Brain microvascular endothelial cell (primary cell): ENCODE results near the gene PLS1.

Experiments used
- DNase-seq: peaks from one replicate; pipeline ENCODE4 v3.0.0-alpha.2; 2020
- H3K27ac ChIP-seq: fragments of 250-450 bp; sonication (Bioruptor Pico); 2 replicates; pipeline ENCODE4 v1.5.1; 2020; ENCODE audit warnings: mild to moderate bottlenecking, moderate library complexity
- H3K27me3 ChIP-seq: fragments of 250-450 bp; sonication (Bioruptor Pico); replicated peaks from 2 replicates; pipeline ENCODE4 v1.5.1; 2020; ENCODE audit warnings: mild to moderate bottlenecking
- H3K36me3 ChIP-seq: fragments of 250-450 bp; sonication (Bioruptor Pico); replicated peaks from 2 replicates; pipeline ENCODE4 v1.5.1; 2020; ENCODE audit warnings: mild to moderate bottlenecking
- H3K4me3 ChIP-seq: 2 replicates; pipeline ENCODE4 v1.5.1; 2011; ENCODE audit warnings: low read depth, mild to moderate bottlenecking, control low read depth, low read length, moderate library complexity
- in situ Hi-C: cut with HindIII; loops from 2 replicates; pipeline ENCODE4 v1.10.0; 2017; ENCODE audit warnings: low sequenced_read_pairs, low pct_ligation_motif_present
- TF ChIP-seq, protein P1 (sequence below): IDR thresholded peaks from 2 replicates; pipeline ENCODE4 v1.5.1; 2011; ENCODE audit warnings: low read depth, mild to moderate bottlenecking, moderate library complexity, low read length, control low read depth, inconsistent platforms; ENCODE audit errors: missing control alignments

PLS1 gene

DNA sequence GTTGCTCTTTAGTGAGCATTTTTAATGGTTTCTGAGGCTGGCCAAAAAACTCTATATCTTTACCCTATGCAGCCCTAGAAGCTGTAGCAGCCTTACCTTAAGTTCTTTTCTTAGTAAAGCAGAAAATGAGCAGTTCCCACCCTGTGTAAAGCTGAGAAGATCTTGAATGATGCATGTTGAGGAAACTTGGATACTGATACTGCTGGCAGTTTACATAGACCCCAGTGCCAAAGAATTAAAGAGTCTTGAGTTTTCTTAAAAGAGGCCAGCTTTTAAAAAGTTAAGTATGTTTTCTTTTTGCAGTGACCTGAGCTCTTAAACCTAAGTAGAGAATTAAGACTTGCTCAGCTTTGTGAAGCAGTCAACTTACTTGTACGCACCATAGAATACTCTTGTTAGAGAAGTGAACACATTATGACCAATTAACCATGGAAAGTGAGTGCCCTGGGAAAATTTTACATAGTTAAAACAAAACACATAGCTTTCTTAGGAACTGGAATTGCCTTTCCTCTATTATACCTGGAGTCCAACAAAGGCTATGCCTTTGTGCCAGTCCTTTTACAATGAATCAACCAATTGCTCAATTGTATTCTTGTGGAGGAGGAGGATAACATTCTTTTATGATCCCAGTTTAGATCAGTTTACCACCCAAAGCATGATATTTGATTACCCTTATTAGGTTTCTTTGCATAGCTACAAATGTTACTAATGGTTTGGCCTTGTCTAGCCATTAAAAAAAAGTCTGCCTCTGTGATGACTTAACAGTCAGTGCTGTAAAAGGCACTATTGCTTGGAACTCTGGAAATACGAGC, 28.4 kb downstream of the PLS1 start:
- no peaks in the 10 kb centered on the region for H3K36me3 ChIP-seq
- H3K27ac ChIP-seq = no peak overlapping the region
- no peak overlapping the region for H3K4me3 ChIP-seq
- H3K27me3 ChIP-seq = no peaks in the 10 kb centered on the region
- in situ Hi-C loops = no loop called here
- TF ChIP-seq, protein P1, sequence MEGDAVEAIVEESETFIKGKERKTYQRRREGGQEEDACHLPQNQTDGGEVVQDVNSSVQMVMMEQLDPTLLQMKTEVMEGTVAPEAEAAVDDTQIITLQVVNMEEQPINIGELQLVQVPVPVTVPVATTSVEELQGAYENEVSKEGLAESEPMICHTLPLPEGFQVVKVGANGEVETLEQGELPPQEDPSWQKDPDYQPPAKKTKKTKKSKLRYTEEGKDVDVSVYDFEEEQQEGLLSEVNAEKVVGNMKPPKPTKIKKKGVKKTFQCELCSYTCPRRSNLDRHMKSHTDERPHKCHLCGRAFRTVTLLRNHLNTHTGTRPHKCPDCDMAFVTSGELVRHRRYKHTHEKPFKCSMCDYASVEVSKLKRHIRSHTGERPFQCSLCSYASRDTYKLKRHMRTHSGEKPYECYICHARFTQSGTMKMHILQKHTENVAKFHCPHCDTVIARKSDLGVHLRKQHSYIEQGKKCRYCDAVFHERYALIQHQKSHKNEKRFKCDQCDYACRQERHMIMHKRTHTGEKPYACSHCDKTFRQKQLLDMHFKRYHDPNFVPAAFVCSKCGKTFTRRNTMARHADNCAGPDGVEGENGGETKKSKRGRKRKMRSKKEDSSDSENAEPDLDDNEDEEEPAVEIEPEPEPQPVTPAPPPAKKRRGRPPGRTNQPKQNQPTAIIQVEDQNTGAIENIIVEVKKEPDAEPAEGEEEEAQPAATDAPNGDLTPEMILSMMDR = no peak
- DNase-seq = no peak

DNA sequence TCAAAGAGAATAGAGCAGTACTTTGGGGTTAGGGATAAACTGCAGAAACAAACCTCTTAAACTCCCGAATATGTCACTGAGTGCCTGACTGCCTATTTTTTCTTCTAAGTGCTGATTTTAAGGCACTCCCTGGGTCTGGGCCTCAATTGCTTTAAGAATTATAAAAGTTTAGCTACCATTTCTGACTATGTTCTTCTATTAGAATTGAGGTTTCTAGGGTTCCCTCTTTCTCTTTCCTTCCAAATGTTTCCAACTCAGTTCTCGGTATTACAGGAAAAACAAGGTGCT, 28.9 kb downstream of the PLS1 start:
- H3K36me3 ChIP-seq = no peaks in the 10 kb centered on the region
- in situ Hi-C loops = no loop called here
- no peaks in the 10 kb centered on the region for H3K27me3 ChIP-seq
- H3K27ac ChIP-seq = no peak overlapping the region
- TF ChIP-seq, protein P1 = no peak
- no peak for DNase-seq
- no peak overlapping the region for H3K4me3 ChIP-seq

DNA sequence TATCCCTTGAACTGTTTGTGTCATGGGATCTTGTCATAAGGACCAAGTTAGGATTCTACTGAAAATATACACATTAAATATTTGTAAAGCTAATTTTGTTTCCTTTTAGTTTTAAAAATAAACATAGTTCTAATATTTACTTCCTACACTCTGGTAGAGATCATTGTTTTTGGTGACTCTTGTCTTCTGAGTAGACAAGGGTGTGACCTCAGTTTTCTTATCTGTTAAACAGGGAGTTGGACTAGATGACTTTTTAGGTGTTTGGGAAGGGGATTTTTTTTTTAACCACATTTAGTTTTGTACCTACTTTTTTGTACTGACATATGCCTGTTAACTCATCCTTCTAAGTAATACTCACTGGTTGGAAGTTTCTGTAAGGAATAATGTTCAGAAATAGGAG, 30.8 kb downstream of the PLS1 start:
- no peak for DNase-seq
- no peaks in the 10 kb centered on the region for H3K36me3 ChIP-seq
- H3K4me3 ChIP-seq = no peak overlapping the region
- H3K27ac ChIP-seq = no peak overlapping the region
- H3K27me3 ChIP-seq = no peaks in the 10 kb centered on the region
- TF ChIP-seq, protein P1 = no peak
- in situ Hi-C loops = no loop called here

DNA sequence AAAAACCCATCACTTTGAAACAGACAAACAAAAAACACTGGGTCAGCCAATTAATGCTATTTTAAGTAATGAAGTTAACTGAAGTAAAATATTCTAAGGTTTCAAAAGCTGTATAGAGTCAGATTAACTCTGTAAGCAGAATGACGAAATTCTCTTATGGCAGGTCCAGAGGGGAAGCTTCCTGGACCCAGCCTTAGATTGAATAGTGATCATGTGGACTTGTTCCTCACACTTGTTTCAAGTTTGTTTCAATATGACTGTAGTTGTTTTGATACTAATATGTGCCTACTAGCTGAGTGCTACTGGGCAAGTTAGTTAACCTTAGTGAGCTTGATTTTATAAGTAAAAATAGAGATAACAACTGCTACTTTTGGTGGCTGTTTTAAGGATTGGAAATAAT, 32.6 kb downstream of the PLS1 start:
- Histone ChIP-seq H3K36me3 (no peaks in the 10 kb centered on the region), H3K27me3 (no peaks in the 10 kb centered on the region), H3K27ac (no peak overlapping the region), H3K4me3 (no peak overlapping the region)
- TF ChIP-seq, protein P1 = no peak
- no peak for DNase-seq
- in situ Hi-C loops = no loop called here

DNA sequence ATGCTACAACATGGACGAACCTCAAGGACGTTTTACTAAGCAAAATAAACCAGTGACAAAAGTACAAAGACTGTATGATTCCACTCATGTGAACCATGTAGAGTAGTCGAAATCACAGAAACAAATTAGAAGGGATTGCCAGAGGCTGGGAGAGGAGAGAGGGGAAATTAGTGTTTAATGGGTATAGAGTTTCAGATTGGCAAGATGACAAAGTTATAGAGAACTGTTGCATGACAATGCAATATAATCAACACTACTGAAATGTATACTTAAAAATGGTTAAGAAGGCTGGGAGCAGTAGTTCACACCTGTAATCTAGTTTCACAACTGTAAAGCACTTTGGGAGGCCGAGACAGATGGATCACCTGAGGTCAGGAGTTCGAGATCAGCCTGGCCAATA, 36.9 kb downstream of the PLS1 start:
- no peak for DNase-seq
- in situ Hi-C loops = no loop called here
- Histone ChIP-seq H3K36me3 (no peaks in the 10 kb centered on the region), H3K4me3 (no peak overlapping the region), H3K27me3 (no peaks in the 10 kb centered on the region), H3K27ac (no peak overlapping the region)
- TF ChIP-seq, protein P1 = no peak

DNA sequence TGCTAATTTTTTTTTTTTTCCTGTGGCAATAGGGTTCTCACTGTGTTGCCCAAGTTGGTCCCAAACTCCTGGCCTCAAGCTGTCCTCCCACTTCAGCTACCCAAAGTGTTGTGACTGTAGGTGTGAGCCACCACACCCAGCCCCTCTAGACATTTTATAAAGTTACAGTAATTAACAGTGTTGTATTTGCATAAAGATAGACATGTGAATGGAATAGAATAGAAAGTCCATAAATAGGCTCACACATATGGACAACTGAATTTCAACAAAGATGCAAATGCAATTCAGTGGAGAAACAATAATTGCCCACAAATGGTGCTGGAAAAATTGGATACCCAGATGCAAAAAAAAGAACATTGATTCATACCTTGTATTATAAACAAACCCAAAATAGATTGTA, 39.9 kb downstream of the PLS1 start:
- DNase-seq = no peak
- no peaks in the 10 kb centered on the region for H3K27me3 ChIP-seq
- TF ChIP-seq, protein P1 = no peak
- in situ Hi-C loops = no loop called here
- no peak overlapping the region for H3K27ac ChIP-seq
- H3K36me3 ChIP-seq = no peaks in the 10 kb centered on the region
- no peak overlapping the region for H3K4me3 ChIP-seq
